Right lobe of liver (tissue), 6 donors: ENCODE results near the gene ZNF582. TPM values are rescaled to one million over a fixed set of nuclear protein-coding genes. Genes with fewer than 3 reads are reported as not detected.

ENCODE experiments used
- ATAC-seq, 4 donors: fragments of 200-7000 bp; cut with Tn5 transposase; one replicate each; pipeline ENCODE4 v1.9.1; 2020; ENCODE audit warnings: mild to moderate bottlenecking in 4 of 4, moderate library complexity in 4 of 4
- DNase-seq, 3 donors: peaks; one replicate each; pipeline ENCODE4 v3.0.0-alpha.2; 2020
- H3K27ac ChIP-seq, 3 donors: fragments of 200-600 bp; one replicate each; pipeline ENCODE4 v1.8.0; 2022
- H3K27me3 ChIP-seq, 2 donors: fragments of 200-600 bp; one replicate each; pipeline ENCODE4 v1.8.0; 2022
- H3K36me3 ChIP-seq, 4 donors: fragments of 200-600 bp; sonication (generic) in 1 of 4; one replicate each; pipeline versions ENCODE4 v1.5.1 to v1.8.0; 2017 to 2022; ENCODE audit warnings: control low read depth in 1 of 4
- H3K4me1 ChIP-seq, 4 donors: fragments of 200-600 bp; sonication (generic) in 1 of 4; one replicate each; pipeline versions ENCODE4 v1.5.1 to v1.8.0; 2017 to 2022; ENCODE audit warnings: control low read depth in 1 of 4
- H3K4me3 ChIP-seq, 3 donors: fragments of 200-600 bp; one replicate each; pipeline ENCODE4 v1.8.0; 2022
- H3K9me3 ChIP-seq, 4 donors: fragments of 200-600 bp; sonication (generic) in 1 of 4; one replicate each; pipeline versions ENCODE4 v1.5.1 to v1.8.0; 2017 to 2022; ENCODE audit warnings: control low read depth in 1 of 4
- CTCF ChIP-seq, 4 donors: fragments of 200-600 bp in 3 of 4; fragments of 450-650 bp in 1 of 4; IDR thresholded peaks; one replicate each; pipeline versions ENCODE4 v1.5.1 to v1.8.0; 2016 to 2022; ENCODE audit warnings: antibody characterized with exemption in 4 of 4, mild to moderate bottlenecking in 2 of 4
- POLR2A ChIP-seq: fragments of 450-650 bp; IDR thresholded peaks from one replicate; pipeline ENCODE4 v1.6.1; 2017; ENCODE audit warnings: antibody characterized with exemption, mild to moderate bottlenecking
- intact Hi-C, 2 donors: fragments of 100-400 bp; cut with DNase I; formaldehyde crosslinking; loops; one replicate each; pipeline versions ENCODE4 v1.11.2 to v1.14.1; 2022
- total RNA-seq, 6 experiments: library from RNA; depleted of rRNA in 2 of 6; stranded (reverse); fragments of >200 nt in 2 of 6; fragmentation: NEBNext Ultra II Directional in 3 of 6; extraction: Animal tissue kit (Norgen Biotek cat#: 25700) in 3 of 6; gene quantifications; one replicate each; pipeline versions ENCODE4 v1.1.0 to v1.2.4, GENCODE V29; 2016 to 2023
- donor health status: DM: no; HTN: yes; CAD: no.
- donor health status: DM: no; HTN: no; CAD: no.
- donor health status: DM: no; HTN: no; CAD: no.
- donor health status: DM: no; HTN: yes; CAD: no.
- donor health status: DM: no; HTN: yes; CAD: no.

ZNF582 gene
- total RNA-seq, 6 experiments from 2014 or later, result 0.80 to 2.8 (median 1.5) TPM

GRCh38 chr19:56333506-56333905, 59.8 kb downstream of the ZNF582 start:
- ATAC-seq (peak; percentile 80 to 92 (median 85)), DNase-seq (no peak)
- Histone ChIP-seq H3K4me3 (no peak overlapping the region), H3K4me1 (no peaks in the 10 kb centered on the region), H3K27me3 (no peaks in the 10 kb centered on the region), H3K9me3 (no peaks in the 10 kb centered on the region), H3K27ac (no peak overlapping the region), H3K36me3 (no peaks in the 10 kb centered on the region)
- intact Hi-C loops, result loop anchor here in 1 of 2 donors (10.0 kb wide), 1 partner anchor 79 kb away; no protein-coding TSS in a partner anchor
- no peak for TF ChIP-seq POLR2A
- peak; percentile 64 to 83 (median 75) for TF ChIP-seq CTCF (IDR thresholded peaks at IDR 0.05)

Other genes with a start within 250 kb of the ZNF582 start
- under 1 TPM in 2 of 6 experiments, not detected in 4; 0.42 to 0.46 TPM for gene GALP, start 217.5 kb downstream of the ZNF582 start, total RNA-seq
- gene ZSCAN5B, start 195.8 kb downstream of the ZNF582 start, total RNA-seq, result not detected
- not detected for gene ZSCAN5C, start 191.3 kb downstream of the ZNF582 start, total RNA-seq
- not detected for gene EDDM13, start 120.8 kb downstream of the ZNF582 start, total RNA-seq
- 1 to 10 TPM; 2.3 to 7.9 (median 3.7) TPM for gene ZSCAN5A, start 78.7 kb downstream of the ZNF582 start, total RNA-seq
- gene ZNF583, start 10.8 kb upstream of the ZNF582 start, total RNA-seq, result 1 to 10 TPM in 3 of 6 experiments, under 1 TPM in 3; 0.50 to 2.9 (median 1.3) TPM
- gene ZNF667, start 83.8 kb upstream of the ZNF582 start, total RNA-seq, result 1 to 10 TPM in 1 of 6 experiments, under 1 TPM in 5; 0.56 to 2.0 (median 0.69) TPM
- 1 to 10 TPM; 1.1 to 3.6 (median 2.2) TPM for gene ZNF471, start 114.3 kb upstream of the ZNF582 start, total RNA-seq
- 1 to 10 TPM in 1 of 6 experiments, under 1 TPM in 5; 0.53 to 2.6 (median 0.77) TPM for gene ZFP28, start 145.4 kb upstream of the ZNF582 start, total RNA-seq
- 1 to 10 TPM; 1.2 to 5.7 (median 2.9) TPM for gene ZNF470, start 173.9 kb upstream of the ZNF582 start, total RNA-seq
- 1 to 10 TPM in 4 of 6 experiments, under 1 TPM in 2; 0.90 to 2.8 (median 1.5) TPM for gene ZNF71, start 201.8 kb upstream of the ZNF582 start, total RNA-seq
- not detected for gene SMIM17, start 249.6 kb upstream of the ZNF582 start, total RNA-seq